CD1c-positive myeloid dendritic cell (primary cell): Measurements from ENCODE around the gene PRKAG3.

ENCODE experiments used
- DNase-seq: peaks from one replicate; pipeline ENCODE4 v3.0.0-alpha.2; 2016; ENCODE audit errors: extremely low spot score

The PRKAG3 gene

DNA sequence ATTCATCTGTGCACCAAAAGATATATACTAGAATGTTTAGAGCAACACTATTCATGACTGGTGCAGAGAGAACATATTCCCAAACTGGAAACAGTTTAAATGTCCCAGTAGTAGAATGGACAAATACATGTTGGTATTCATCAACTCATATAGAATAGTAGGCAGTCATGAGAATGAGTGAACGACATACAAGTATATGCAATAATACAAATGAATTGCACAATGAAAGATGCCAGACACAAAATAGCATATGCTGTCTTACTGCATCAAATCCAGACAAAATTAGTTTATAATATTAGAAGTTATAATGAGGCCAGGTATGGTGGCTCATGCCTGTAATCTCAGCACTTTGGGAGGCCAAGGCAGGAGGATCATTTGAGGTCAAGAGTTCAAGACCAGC is 8.3 kb upstream of the PRKAG3 start:
- no peak for DNase-seq

DNA sequence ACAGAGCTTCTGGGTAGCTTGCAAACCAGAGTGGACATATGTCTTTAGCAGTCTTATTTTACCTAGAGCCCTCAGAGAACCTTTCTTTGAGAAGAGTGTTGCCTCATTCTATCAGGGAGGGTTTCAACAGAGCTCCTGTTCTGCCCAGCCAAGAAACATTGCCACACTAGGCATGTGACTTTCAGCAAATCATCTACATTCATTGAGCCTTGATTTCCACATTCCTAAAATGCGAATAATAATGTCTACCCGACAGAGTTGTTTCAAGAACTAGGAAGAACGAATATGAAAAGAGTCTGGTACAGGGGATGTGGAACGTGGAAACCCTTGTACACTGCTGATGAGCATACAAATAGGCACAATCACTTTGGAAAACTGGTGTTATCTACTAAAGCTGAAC is 7.8 kb upstream of the PRKAG3 start:
- peak; percentile 42 for DNase-seq

DNA sequence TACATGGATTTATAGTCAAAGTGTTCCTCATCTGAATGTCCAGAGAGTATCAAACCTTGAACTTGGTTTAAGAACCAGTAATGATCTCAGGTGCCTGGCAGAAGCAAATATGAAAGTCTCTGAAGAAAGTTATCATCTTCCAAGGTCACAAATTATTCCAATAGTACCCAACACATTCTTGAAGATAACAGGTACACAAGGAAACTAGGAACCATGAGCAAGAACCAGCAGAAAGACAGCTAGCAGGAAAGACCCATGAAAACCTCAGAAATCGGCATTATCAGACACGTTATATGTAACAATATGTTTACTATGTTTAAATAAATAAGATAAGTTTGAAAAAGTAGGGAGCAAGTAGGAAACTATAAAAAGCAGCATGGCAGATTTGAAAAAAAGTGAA is 5.9 kb upstream of the PRKAG3 start:
- no peak for DNase-seq

DNA sequence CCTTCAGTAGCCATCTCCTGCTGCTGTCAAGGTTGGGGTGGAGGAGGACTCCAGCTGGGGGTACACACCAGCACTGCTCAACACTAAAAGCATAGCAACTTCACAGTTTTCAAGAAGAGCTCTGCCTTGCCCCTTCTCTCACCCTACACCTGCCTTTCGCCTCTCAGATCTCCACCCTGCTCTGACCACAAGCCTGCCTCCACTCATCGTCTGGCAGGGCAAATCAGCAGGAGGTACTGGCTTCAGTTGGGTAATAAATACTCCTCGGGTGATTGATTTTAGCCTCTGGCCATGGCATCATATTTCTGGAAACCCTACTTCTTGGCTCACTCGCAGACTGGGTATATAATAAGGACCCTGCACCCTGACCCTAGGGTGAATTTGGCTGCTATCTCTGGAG is 3.1 kb upstream of the PRKAG3 start:
- DNase-seq: no peak

DNA sequence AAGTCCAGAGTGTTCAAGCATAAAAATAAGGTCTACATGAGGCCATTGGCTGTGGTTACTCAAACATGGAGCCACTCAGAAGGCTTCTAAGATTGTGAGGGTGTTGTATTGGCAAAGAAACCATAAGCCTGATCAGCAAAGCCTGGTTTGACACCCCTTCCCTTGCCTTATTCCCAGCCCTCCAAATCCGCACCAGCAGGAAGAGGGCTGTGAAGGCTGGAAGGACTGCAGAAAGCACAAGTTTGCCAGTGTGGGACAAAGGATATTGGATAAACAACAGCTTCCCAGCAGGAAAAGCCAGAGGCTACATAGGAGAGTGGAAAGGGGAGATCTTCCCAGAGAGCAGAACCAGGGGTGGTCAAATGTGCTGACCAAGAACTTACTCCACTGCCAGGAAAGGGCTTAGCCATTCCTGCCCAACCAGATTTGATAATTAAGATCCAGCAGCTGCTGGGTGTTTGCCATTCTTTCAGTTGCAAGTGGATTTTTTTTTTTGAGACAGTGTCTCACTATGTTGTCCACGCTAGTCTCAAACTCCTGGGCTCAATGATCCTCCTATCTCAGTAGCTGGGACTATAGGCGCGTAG is 1.5 kb upstream of the PRKAG3 start:
- no peak for DNase-seq

DNA sequence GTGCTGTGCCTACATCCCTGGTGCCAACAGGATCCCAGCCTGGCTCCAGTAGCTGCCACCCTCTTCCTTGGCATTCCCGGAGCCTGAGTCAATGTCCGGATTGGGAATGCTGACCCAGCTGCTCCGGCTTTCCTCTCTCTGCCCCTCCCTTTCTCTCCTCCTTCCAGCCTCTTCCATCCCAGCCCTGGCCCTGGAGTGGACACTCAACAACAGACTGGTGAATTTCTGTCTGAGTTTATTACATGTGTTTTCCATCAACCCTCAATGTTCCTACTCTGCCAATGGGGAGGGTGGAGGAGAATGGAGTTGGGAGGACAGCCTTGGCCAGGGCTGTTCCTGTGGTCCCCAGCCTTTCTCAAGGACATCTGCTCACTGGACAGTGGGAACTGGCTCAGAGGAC is 917 bp upstream of the PRKAG3 start:
- DNase-seq: no peak

DNA sequence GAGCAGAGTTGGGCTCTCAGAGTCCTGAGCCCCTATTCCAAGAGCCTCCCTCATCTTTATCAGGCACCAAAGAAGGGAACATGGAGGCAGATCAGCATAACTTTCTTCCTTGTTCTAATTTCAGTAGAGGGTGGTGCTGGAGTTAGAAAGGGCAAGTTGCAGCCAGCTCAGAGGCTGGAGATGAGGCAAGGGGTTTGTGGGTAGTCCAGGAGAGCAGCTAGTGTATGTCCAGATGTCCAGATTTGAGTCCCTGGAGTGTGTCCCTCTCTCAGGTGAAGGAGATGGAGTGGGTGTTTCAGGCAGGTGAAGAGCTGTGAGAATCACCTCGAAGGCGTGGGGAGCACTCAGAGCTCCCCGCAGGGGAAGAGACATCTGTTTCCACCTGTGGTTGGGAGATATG is 478 bp upstream of the PRKAG3 start:
- no peak for DNase-seq

DNA sequence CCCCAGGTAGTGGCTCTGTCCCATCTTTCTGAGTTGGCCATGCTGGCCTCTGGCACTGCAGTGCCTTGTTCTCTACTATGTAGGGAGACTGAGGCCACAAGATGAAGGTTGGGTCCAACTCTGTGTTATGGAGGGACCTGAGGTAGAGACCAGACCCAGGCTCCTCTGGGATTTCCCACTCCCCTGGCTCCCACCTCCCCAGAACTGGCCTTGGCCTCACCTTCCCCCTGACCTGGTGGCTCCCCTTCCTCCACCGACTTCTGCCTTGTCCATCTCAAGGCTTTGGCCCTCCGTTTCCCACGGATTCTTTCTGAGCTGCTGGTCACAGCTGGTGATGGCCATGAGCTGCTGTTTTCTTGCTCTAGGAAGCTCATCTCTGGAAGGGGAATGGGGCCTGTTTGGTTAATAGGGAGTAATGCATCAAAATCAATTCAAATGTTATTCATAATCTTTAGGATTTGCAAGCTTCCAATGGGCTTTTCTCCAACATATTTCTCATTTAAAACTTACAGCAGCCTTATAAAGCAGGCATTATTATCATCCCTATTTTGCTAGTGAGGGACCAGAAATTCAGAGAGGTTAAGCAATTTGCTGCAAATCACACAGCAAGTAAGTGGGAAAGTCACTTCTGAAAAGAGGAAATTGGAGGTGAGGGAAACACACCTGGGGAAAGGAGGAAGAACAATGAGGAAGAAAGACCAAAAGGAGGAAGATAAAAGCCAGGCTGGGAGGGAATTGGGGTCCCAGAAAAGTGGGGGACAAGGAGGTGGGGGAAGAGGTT is 887 bp downstream of the PRKAG3 start:
- DNase-seq: no peak

DNA sequence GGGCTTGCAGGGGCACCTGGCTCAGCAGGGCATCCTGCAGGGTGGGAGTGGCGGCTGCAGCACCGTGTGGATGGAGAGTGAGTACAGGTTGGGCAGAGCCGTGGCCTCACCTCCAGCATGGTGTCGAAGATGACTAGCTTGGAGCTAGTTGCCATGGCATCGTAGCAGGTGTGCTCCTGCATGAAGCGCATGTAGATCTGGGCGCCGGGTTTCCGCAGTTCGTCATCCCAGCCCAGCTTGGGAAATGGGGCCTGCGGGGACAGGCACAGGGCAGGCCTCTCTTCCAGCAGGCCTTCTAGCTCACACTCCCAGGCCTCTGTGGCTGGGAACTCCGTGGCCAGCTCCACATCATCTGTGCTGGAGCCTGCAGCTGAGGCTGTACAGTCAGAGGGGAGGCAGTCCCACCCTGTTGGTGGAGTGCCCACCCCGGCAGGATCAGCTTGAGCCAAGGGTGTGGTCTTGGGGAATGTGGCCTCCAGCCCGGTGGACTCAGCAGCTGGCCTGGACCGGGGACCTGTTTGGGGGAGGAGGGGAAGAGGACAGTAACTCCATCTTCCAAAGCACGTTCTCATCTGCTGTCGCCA is 1.6 kb downstream of the PRKAG3 start:
- no peak for DNase-seq

DNA sequence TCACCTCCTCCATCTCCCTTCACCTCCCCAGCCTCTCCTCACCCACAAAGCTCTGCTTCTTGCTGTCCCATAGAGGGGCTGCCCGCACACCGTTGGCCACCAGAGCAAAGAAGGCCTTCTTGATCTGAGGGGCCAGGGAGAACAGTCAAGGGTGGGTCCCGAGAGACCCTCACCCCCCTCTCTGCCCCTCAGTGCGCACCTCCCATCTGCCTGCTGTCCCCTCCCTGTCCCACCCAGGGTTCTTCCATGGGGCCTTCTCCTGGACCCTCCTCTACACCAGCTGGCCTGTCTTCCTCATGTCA is 3.2 kb downstream of the PRKAG3 start:
- no peak for DNase-seq

DNA sequence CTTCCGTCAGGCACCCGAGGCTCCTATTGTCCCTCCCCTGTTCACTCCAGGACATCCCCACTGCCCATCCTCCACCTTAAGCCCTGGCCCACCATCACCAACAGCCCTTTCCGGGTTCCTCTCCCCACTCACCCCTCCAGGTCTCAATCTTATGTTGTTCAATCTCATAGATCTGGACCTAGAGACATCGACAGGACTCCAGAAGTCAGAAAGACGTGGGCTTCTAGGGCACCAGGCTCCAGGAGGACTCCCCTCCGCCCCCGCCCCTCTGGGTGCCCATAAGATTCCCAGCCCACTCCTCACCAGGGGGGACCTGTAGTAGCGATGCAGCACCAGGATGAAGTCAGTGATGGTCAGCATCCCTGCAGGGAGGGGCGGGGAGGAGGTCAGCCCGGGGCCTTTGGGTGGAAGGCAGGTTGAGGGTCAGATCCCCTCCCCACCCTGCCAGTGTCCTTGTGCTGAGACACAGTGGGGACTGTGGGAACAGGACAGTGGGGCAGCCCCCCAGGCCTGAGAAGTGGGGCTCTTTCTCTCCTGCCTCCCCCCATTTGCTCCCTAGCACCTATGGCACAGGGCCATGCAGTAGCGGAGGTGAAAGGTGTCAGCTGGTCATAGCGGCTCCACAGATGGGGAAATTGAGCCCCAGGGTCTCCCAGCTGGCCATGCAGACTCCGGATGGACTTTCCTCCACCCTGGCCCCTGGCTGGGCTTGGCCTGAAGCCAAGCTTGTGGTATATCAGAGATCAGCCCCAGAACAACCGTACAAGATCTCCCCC is 3.7 kb downstream of the PRKAG3 start:
- DNase-seq: no peak

DNA sequence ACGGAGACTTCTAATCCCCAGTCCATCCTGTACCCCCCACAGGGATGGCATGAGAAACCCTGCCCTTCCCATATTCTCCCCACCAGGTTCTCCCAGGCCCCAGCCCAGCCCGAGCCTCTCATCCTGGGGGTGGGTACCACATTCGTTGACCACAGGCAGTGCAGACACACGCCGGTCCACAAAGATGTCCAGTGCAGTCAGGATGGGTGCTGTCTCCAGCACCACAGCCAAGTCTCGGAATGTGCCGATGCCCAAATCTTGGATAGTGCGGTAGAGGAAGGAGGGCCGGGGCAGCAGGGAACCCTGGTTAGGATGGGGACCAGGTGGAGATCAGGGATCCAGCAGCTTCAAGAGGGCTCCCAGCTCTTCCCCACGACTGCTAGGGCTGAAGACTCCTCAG is 4.8 kb downstream of the PRKAG3 start:
- no peak for DNase-seq

DNA sequence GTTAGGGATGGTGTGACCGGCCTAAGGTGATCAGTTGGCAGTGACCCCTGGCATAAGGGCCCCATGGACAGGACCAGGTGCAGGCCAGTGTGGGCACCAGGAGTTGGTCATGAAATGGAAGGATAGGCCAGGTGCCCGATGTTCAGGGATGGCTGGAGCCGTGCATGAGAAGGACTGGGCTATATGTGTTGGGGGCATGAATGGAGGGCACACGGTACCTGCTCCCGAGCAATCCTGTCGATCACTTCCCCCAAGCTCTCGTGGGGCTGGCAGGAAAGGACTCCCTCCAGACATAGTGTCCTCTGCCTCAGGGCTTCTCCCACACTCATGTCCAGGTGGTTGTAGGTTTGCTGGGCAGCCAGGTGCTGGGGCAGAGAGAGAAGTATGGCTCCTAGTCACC is 7.6 kb downstream of the PRKAG3 start:
- DNase-seq: no peak

DNA sequence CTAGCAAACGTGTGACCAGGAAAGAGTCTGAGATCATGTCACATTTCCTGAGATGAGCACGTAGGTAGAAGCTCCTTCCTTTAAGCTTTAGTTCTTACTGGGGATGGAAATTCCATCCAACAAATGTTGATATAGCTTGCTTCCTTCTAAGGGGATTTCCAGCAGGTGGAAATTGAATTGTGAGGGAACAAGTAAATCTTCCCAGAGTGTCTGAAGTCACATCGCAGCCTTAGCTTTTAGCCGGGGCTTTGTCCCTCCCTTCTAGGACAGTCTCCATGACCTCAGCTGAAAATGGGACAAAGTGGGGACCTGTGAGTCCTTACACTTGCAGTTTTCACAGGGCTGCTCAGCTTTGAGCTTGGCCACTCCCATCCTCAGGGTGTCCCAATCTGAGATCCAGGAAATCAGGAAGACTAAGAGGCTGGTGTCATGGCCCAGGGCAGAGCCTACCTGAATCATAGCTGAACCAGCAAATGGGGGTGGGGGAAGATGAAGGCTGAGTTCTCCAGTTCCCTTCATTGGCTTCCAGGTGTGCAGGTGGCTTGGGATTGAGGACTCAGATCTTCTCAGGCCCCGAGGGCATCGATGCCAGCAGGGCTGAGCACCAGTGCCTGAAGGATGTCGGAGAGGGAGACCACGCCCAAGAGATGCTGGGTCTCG is 8.3 kb downstream of the PRKAG3 start:
- DNase-seq: no peak

DNA sequence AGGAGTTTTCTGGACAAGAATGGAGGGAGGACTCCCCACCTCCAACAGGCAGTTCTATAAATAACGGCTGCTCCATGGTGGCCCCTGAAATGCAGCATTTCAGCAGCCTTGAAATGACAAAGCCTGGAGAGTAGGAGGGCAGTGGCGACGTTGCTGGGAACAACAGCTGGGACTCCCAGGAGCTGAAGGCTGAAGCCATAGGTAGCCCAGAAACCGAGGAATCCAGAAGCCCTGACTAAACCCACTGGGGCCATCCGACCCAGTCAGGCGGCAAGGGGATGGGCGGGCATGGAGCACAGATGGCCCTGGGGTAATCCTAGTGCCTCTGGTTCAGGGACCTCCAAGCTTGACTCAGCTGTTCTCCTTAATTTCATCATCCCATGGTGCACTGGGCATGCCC is 9.0 kb downstream of the PRKAG3 start:
- DNase-seq: no peak

DNA sequence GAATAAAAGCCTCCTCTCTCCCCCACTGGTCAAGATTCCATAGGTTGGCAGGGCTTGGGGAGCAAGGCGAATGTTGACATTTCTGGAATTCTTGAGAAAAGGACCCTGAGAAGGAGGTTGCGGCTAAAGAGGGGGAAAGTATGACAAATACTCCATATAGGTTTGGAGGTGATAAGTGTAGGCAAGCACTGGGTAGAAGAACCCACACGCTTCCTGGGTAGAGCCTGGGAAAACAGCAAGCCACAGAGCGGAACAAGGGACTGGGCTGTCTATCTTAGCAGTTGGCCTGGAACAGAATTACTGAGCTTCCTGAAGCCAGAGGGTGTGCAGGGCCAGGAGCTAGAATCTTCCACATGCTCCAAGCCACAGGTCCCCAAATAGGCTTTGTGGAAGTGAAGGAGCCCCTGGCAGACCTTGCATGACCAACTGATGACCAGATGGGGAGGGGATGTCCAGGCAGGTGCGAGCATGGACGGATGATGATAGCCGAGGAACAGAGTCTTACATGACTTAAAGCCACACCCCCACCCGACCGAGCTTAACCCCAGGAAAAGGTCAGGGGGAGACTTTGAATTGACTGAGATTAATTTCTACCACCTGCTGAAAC is 9.9 kb downstream of the PRKAG3 start:
- DNase-seq: no peak

DNA sequence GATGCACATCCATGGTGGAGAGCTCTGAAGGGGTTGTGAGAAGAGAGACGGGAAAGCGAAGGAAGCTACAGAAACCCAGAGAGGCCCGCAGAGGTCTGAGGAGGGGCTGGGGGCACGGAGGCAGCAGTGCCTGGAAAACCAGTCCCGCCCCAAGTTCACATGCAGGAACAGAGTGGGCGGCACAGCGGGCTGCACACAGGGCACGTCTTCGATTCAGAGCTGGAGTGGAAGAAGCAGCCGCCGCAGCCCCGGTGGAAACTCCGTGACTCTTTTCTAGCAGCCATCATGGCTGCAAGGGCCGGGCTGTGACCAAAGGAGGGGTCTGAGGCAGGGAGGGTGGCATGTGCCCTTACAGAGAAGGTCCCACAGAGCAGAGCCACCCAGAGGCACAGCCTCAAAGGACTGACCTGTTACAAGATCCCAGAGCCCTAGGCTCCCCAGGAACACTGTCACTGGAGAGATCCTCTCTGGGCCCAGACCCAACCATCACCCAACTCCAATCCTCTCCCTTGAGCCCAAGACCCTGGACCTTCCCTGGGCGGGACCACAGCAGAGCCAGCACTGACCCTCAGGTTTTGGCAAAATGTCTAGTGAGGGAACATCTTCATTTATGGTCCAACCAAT is 10.7 kb downstream of the PRKAG3 start:
- no peak for DNase-seq

DNA sequence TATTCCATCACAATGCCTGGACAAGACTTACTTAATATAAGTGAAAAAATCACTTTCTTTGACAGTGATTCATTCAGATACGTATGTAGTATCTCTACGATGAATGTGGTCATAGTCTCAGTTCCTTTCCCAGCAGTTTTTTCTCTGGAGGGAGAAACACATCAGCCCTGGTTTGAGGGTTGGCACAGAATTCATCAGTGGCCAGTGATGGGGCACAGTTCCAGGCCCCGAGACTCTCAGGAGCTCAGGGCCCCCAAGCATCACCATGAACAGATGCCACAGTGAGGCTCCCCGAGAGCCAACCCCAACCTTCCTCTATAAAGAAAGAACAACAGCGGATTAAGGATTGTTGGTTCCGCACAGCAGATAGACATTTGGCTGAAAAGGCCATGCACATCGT is 12.5 kb downstream of the PRKAG3 start:
- peak; percentile 87 for DNase-seq

DNA sequence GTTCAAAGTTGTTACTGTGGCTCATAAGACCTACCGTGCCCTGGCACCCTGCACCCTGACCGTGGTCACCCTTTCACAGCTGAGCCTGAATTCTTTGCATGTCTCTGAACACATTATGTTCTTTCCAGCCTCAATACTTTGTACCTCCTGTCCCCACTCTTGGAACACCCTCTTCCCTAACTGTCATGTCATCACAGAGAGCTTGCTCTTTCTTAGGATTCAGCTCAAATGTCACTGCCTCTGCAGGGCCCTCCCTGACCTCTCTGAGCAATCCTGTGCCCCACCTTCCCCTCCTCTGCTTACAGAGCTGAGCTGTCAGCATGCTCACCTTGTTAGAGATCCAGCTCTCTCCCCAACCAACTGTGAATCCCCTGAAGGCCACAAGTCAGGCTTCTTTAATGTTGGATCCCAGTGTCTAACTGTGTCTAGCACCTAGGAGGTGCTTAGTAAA is 15.0 kb downstream of the PRKAG3 start:
- no peak for DNase-seq

DNA sequence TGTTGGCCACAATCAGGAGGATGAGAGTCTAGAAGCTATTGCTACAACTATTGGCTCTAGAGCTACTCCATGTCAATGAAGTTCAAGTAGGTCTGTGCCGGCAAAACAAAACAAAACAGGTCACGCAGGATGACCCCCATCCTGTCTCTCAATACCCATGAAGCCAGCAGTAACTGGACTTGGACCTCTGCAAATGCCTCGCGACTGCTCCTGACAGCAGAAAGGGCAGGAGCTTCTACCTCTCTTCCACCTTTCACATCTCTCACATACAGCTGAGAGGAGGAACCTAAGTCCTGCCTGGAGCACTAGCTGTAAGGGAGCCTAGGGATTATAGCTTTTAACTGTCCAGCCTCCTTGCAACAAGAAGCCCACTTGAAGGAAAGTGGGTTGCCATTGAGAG is 16.0 kb downstream of the PRKAG3 start:
- no peak for DNase-seq

DNA sequence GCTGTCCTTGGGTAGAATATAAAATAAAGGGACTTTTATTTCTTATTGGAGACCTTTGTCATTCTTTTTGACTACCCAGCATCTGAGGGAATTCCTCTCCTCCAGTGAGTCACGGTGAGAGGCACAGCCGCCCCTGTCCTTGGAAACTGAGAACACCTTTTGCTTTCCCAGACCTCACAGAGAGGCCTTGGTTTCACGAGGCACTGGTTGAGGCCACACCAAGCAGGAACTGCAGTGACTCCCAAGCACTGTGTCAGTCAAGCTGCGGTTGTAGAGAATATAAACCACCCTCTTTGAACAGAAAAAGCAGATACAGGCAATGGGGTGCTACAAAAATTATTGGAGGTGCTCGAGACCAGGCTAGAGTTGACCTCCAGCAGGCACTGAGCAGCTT is 16.4 kb downstream of the PRKAG3 start:
- no peak for DNase-seq
